Naive B cell (primary cell): ENCODE data around the gene DOCK2. TPM values are rescaled to one million over a fixed set of nuclear protein-coding genes. Genes with fewer than 3 reads are reported as not detected.
A peak's percentile ranks its signal among the peaks of the same experiment; 100 is the strongest.

Experiments used
- ATAC-seq, 2 donors: fragments of 150-1000 bp; cut with Tn5 transposase; 2 replicates each; pipeline ENCODE4 v1.10.0; 2021; ENCODE audit warnings: low read depth in 2 of 2, mild to moderate bottlenecking in 2 of 2, moderate library complexity in 2 of 2
- DNase-seq: peaks from one replicate; pipeline ENCODE4 v3.0.0; 2022
- H3K27ac Mint-ChIP-seq, 6 donors: one replicate each; pipeline ENCODE4 v1.8.0; 2020 to 2022; ENCODE audit warnings: mild to moderate bottlenecking in 6 of 6, mixed read lengths in 6 of 6, moderate library complexity in 5 of 6, inconsistent platforms in 2 of 6
- H3K27me3 Mint-ChIP-seq, 3 donors: one replicate each; pipeline ENCODE4 v1.8.0; 2021 to 2022; ENCODE audit warnings: mixed read lengths in 3 of 3, mild to moderate bottlenecking in 1 of 3
- H3K36me3 Mint-ChIP-seq, 2 donors: one replicate each; pipeline ENCODE4 v1.8.0; 2020 to 2022; ENCODE audit warnings: mixed read lengths in 2 of 2, inconsistent platforms in 1 of 2, mild to moderate bottlenecking in 1 of 2
- H3K4me1 Mint-ChIP-seq, 3 donors: one replicate each; pipeline ENCODE4 v1.8.0; 2020 to 2022; ENCODE audit warnings: mixed read lengths in 3 of 3, inconsistent platforms in 1 of 3, mild to moderate bottlenecking in 1 of 3, moderate library complexity in 1 of 3
- H3K4me3 Mint-ChIP-seq, 8 donors: one replicate each; pipeline ENCODE4 v1.8.0; 2020 to 2022; ENCODE audit warnings: mild to moderate bottlenecking in 8 of 8, mixed read lengths in 8 of 8, moderate library complexity in 8 of 8, inconsistent platforms in 2 of 8
- H3K9me3 Mint-ChIP-seq, 7 donors: one replicate each; pipeline ENCODE4 v1.8.0; 2020 to 2022; ENCODE audit warnings: mixed read lengths in 7 of 7, mild to moderate bottlenecking in 5 of 7, inconsistent platforms in 2 of 7, moderate library complexity in 1 of 7
- polyA plus RNA-seq, 6 donors: library from polyadenylated mRNA; unstranded; fragments of 300-500 nt; fragmentation: Illumina TruSeq; gene quantifications; one replicate each; pipeline ENCODE4 v1.2.3, GENCODE V29; 2021; ENCODE audit warnings: low read depth in 6 of 6

DOCK2 gene
- polyA plus RNA-seq, 6 donors from 2014 or later = 62.1 to 165 (median 106) TPM

DNA sequence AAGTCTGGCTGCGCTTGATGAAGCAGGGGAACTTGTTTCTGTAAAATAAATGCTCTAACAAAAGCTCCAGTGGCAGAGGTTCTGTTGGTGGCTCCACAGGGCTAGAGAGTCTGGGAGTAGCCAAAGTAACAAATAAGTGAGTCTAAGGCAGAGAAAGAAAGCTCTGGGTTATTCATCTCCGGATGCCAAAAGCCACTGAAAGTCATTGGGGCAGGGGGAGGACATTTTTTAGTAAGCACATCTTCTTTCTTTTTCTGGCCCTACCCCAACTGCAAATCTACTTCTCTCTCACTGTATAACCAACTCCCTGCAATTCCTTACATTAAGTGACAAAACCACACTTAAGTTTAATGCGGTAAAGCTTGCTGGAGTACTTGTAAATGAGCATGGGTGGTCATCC, 201.6 kb downstream of the DOCK2 start:
- Mint-ChIP-seq H3K36me3 (peaks cover 54 to 60% of the 10 kb centered on the region in 2 donors), H3K27me3 (no peaks in the 10 kb centered on the region), H3K9me3 (peaks cover 0 to 3% (median 0%) of the 10 kb centered on the region in 7 donors), H3K4me1 (peaks cover 0 to 9% (median 6%) of the 10 kb centered on the region in 3 donors), H3K4me3 (no peak overlapping the region), H3K27ac (peak overlapping the region in 2 of 6 donors; percentile 1 to 23)
- DNase-seq (no peak), ATAC-seq (no peak)

DNA sequence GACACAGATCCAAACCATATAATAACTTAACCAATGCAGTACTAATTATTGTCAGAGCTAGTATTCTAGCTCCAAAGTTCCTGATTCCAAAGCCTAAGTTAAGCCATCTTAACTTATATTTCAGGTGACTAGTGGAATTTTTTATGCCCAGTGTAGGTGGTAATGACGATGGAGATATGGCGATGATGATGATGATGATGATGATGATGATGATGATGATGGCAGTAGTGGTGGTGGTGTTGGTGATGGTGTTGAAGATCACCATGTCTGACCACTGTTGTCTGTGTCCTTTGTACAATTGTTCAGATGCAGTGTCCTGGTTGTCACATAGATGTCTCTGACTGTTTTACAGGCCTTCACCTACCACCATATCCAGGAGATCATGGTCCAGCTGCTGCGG, 203.3 kb downstream of the DOCK2 start:
- ATAC-seq (no peak), DNase-seq (no peak)
- Mint-ChIP-seq H3K36me3 (peaks cover 64 to 71% of the 10 kb centered on the region in 2 donors), H3K4me3 (no peak overlapping the region), H3K27me3 (no peaks in the 10 kb centered on the region), H3K4me1 (peaks cover 0 to 9% (median 8%) of the 10 kb centered on the region in 3 donors), H3K9me3 (peaks cover 0 to 3% (median 0%) of the 10 kb centered on the region in 7 donors), H3K27ac (no peak overlapping the region)

DNA sequence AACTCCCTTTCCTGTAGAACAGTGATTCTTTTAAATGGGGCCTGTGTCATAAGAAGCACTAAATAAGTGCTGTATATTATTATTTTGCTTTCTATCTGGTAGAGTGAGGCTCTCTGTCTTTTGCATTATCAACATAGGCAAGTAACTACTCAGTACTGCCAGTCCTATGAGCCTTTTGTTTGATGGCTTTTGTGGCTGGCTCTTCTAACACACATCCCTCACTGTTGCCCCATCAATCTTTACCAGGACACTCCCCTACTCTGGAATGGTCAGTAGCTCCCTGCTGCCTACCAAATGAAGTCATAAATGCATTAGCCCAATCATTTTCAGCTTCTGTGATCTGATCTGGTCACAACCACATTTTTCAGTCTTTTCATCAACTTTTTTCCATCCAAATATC, 205.6 kb downstream of the DOCK2 start:
- no peak for ATAC-seq
- Mint-ChIP-seq H3K27me3 (no peaks in the 10 kb centered on the region), H3K9me3 (peaks cover 0 to 3% (median 0%) of the 10 kb centered on the region in 7 donors), H3K36me3 (peaks cover 66 to 80% of the 10 kb centered on the region in 2 donors), H3K4me1 (peaks cover 0 to 10% (median 10%) of the 10 kb centered on the region in 3 donors), H3K27ac (peak overlapping the region in 1 of 6 donors; percentile 16), H3K4me3 (no peak overlapping the region)
- no peak for DNase-seq

DNA sequence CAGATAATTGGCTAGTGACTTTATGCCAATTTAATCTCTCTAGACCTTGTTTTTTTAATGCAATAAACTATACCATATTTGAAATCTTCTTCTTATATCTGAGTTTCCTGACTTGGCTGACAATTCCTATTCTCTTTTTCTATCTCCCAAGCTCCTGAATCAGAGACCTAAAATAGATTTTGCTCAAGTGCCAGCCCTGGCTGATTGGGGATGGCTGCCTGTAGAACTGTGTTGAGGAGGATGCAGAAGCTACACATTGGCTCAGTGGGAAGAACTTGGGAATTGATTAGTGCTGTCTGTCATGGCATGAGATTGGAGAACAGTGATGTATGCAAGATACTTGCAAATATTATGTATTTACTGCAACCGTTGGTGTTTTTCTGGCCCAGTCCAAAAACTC, 210.4 kb downstream of the DOCK2 start:
- ATAC-seq = no peak
- peaks cover 62 to 85% of the 10 kb centered on the region in 2 donors for H3K36me3 Mint-ChIP-seq
- H3K27ac Mint-ChIP-seq = no peak overlapping the region
- no peak overlapping the region for H3K4me3 Mint-ChIP-seq
- peaks cover 5 to 32% (median 18%) of the 10 kb centered on the region in 7 donors for H3K9me3 Mint-ChIP-seq
- peaks cover 0 to 21% (median 11%) of the 10 kb centered on the region in 3 donors for H3K4me1 Mint-ChIP-seq
- no peak for DNase-seq
- H3K27me3 Mint-ChIP-seq = no peaks in the 10 kb centered on the region

DNA sequence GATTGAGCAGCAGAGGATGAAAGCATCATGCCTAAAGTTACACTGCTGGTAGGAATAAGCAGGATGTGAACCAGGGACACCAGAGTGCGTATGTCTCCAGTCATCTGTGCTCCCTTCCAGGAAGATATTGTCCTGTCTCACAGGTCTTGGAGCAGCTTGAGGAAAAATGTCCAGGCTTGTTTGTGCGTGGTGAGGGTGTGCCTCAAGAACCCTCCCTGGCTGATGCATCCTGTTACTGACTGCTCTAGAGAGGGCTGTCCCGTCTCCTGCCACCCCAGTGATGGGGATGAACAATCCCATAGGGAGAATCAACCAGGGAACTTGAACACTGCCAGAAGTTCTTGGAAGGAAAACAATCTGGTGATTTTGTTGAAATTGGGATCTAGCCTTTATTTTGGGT, 211.2 kb downstream of the DOCK2 start:
- ATAC-seq = no peak
- Mint-ChIP-seq H3K4me3 (no peak overlapping the region), H3K36me3 (peaks cover 63 to 86% of the 10 kb centered on the region in 2 donors), H3K9me3 (peaks cover 5 to 34% (median 18%) of the 10 kb centered on the region in 7 donors), H3K4me1 (peaks cover 3 to 21% (median 11%) of the 10 kb centered on the region in 3 donors), H3K27me3 (no peaks in the 10 kb centered on the region), H3K27ac (peak overlapping the region in 1 of 6 donors; percentile 45)
- DNase-seq = no peak

DNA sequence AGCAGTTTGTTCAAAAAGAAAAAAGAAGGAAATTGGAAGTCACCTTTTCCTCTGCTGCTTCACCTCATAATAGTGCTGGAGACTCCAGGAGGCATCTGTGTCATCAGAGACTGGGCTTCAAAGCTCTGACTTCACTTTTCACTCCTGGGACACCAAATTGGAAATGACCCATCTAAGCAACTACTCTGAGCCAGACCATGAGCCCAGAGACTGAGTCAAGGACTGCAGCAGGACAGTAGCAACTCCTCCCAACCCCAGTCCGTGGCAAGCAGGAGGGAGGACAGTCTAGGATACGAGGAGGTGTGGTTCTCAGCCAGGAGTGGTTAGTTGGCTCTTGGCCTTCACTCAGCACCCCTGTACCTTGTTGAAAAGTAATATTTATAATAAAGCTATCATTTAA, 211.7 kb downstream of the DOCK2 start:
- no peak overlapping the region for H3K27ac Mint-ChIP-seq
- H3K4me1 Mint-ChIP-seq = peaks cover 5 to 21% (median 11%) of the 10 kb centered on the region in 3 donors
- H3K27me3 Mint-ChIP-seq = no peaks in the 10 kb centered on the region
- H3K9me3 Mint-ChIP-seq = peaks cover 5 to 34% (median 18%) of the 10 kb centered on the region in 7 donors
- ATAC-seq = no peak
- DNase-seq = no peak
- no peak overlapping the region for H3K4me3 Mint-ChIP-seq
- H3K36me3 Mint-ChIP-seq = peaks cover 64 to 85% of the 10 kb centered on the region in 2 donors

DNA sequence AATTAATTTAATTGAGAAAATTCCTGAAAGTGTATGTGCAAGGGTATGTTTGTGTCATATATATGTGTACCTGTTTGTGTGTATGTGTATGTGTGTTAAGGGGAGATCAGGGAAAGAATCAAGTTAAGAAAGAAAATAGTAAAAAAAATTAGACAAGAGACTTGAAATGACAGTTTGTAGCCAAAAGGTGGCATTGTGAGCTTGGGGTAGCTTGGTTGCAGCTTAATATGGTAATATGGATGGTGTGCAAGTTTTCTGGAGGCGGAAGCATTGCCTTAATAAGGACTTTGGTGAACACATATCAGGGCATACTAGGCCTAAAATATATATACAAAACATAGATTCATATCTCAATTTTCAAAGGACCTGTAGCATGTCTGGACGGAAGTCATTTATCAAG, 213.3 kb downstream of the DOCK2 start:
- H3K4me3 Mint-ChIP-seq = peak overlapping the region in 1 of 8 donors; percentile 3
- H3K9me3 Mint-ChIP-seq = peaks cover 5 to 36% (median 18%) of the 10 kb centered on the region in 7 donors
- DNase-seq = no peak
- H3K4me1 Mint-ChIP-seq = peaks cover 5 to 18% (median 6%) of the 10 kb centered on the region in 3 donors
- H3K36me3 Mint-ChIP-seq = peaks cover 52 to 70% of the 10 kb centered on the region in 2 donors
- peak overlapping the region in 2 of 6 donors; percentile 0 to 29 for H3K27ac Mint-ChIP-seq
- ATAC-seq = no peak
- no peaks in the 10 kb centered on the region for H3K27me3 Mint-ChIP-seq

DNA sequence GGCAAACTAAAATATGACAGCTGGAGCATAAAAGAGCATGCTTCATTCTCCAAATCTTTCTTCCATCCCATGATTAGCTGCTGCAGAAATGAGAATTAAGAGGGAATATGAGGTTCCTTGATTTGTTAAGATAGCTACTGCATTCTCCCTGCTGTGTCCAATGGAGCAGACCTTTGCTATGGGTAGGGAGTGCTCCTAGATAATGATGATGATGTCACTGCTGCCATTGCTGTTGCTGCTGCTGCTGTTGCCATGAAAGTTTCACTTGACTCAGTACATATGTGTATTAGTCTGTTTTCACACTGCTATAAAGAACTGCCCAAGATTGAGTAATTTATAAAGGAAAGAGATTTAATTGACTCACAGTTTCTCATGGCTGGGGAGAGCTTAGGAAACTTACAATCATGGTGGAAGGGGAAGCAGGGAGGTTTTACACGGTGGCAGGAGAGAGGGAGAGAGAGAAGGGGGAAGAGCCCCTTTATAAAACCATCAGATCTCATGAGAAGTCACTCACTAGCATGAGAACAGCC, 214.3 kb downstream of the DOCK2 start:
- peak overlapping the region in 1 of 6 donors; percentile 33 for H3K27ac Mint-ChIP-seq
- ATAC-seq (no peak), DNase-seq (no peak)
- no peak overlapping the region for H3K4me3 Mint-ChIP-seq
- peaks cover 50 to 67% of the 10 kb centered on the region in 2 donors for H3K36me3 Mint-ChIP-seq
- peaks cover 7 to 19% (median 10%) of the 10 kb centered on the region in 3 donors for H3K4me1 Mint-ChIP-seq
- peaks cover 5 to 36% (median 18%) of the 10 kb centered on the region in 7 donors for H3K9me3 Mint-ChIP-seq
- H3K27me3 Mint-ChIP-seq = no peaks in the 10 kb centered on the region

DNA sequence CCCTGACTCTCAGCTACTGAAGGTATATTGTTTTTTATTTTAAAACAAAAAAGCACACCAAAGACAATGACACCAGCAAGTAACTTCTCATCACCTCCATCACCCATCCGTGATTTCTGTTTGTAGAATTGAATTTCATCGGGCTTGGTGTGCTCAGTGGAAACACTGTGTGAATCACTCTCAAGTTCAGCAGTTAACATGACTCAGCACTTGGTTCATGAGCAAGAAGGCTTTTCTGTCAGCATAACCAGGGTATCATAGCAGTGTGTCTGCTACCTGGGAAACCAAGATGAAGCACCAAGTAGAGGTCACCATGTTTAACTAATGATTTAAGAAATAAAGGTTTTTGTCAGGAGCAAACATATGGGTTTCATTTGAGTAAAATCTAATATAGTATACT, 219.5 kb downstream of the DOCK2 start:
- Mint-ChIP-seq H3K9me3 (peaks cover 0 to 11% (median under 1%) of the 10 kb centered on the region in 7 donors), H3K4me3 (no peak overlapping the region), H3K27me3 (no peaks in the 10 kb centered on the region), H3K36me3 (peaks cover 23 to 26% of the 10 kb centered on the region in 2 donors), H3K4me1 (peaks cover 17 to 18% (median 18%) of the 10 kb centered on the region in 3 donors), H3K27ac (no peak overlapping the region)
- ATAC-seq = no peak
- DNase-seq = no peak

DNA sequence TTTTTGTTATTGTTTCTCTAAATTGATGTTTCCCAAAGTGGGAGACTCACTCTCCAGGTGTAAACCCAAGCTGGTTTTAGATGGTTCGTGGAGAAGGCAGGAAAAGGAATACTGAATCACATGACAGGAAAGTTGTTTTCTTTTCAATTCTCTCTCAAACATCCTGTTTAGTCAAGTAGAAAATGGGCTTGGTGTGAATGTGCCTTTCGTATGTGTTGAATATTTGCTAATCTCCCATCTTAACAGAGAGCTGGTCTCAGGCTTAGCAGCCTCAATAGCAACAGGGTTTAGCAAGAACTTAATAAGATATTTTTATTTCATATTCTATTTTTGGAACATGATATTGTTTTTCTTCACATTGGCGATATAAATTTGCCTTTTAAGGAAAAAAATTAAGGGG, 223.5 kb downstream of the DOCK2 start:
- H3K4me3 Mint-ChIP-seq = no peak overlapping the region
- DNase-seq (no peak), ATAC-seq (no peak)
- H3K4me1 Mint-ChIP-seq = peaks cover 13 to 16% (median 15%) of the 10 kb centered on the region in 3 donors
- peaks cover 8 to 11% of the 10 kb centered on the region in 2 donors for H3K36me3 Mint-ChIP-seq
- H3K9me3 Mint-ChIP-seq = no peaks in the 10 kb centered on the region
- no peaks in the 10 kb centered on the region for H3K27me3 Mint-ChIP-seq
- peak overlapping the region in 1 of 6 donors; percentile 58 for H3K27ac Mint-ChIP-seq

DNA sequence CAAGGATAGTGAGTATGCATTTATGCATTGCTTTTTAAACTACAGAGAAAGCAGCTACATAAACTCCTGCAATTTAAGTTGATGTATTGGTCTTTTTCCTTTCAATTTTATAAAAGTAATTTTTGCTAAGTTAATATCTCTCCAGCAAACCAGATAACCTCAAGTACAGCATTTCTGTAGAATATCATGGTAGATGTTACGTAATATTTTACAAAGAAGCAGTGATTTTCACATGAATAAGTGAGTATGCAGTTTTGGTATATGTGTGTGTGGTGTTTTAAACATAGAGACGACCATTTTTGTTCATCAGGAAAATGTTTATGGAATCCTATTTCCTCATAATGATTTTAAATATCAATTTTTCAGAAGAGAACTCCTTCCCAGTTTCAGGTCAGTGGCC, 224.4 kb downstream of the DOCK2 start:
- no peaks in the 10 kb centered on the region for H3K9me3 Mint-ChIP-seq
- ATAC-seq = no peak
- H3K36me3 Mint-ChIP-seq = peaks cover 8 to 11% of the 10 kb centered on the region in 2 donors
- no peak for DNase-seq
- no peak overlapping the region for H3K4me3 Mint-ChIP-seq
- no peak overlapping the region for H3K27ac Mint-ChIP-seq
- H3K4me1 Mint-ChIP-seq = peaks cover 11 to 17% (median 12%) of the 10 kb centered on the region in 3 donors
- no peaks in the 10 kb centered on the region for H3K27me3 Mint-ChIP-seq

DNA sequence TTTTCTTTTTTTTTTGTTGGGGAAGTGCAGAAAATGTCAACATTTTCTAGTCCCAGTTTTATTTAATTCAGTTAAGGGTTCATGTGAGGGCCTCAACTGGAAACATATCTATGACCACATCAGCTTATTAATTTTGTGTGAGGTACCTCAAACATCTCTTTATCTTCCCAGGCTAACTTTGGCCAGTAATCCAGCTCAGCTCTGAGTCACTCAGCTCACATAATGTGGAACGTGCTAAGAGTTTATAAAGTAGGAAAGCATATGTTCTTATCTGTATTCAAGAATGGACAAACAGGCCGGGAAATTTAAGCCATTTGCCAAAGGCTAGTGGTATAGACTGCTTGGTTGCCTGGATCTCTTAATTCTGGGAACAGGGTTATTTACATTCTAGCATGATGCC, 224.9 kb downstream of the DOCK2 start:
- H3K9me3 Mint-ChIP-seq = no peaks in the 10 kb centered on the region
- DNase-seq (no peak), ATAC-seq (no peak)
- H3K4me1 Mint-ChIP-seq = peaks cover 11 to 17% (median 12%) of the 10 kb centered on the region in 3 donors
- H3K27me3 Mint-ChIP-seq = no peaks in the 10 kb centered on the region
- no peak overlapping the region for H3K4me3 Mint-ChIP-seq
- H3K36me3 Mint-ChIP-seq = peaks cover 8 to 10% of the 10 kb centered on the region in 2 donors
- H3K27ac Mint-ChIP-seq = no peak overlapping the region

DNA sequence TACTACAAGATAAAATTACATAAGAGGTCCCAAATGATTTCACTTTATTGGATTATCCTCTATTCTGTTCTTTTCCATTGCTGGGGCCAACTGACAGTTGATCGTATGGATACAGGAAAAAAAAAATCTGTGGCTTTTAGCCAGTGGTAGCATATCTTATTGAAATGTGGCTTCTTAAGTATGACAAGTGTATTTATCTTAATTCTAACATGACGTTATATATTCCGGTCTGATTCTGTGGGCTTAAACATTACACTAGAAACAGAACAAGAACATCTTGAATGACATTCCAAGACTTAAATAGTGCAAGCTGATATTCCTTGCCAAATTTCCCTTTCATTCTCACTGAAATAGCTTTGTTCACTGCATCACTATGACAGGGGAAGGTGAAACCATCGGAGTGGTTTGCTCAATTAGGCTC, 225.3 kb downstream of the DOCK2 start:
- peak overlapping the region in 2 of 6 donors; percentile 14 to 62 for H3K27ac Mint-ChIP-seq
- H3K4me3 Mint-ChIP-seq = no peak overlapping the region
- peaks cover 6 to 12% of the 10 kb centered on the region in 2 donors for H3K36me3 Mint-ChIP-seq
- ATAC-seq (no peak), DNase-seq (no peak)
- peaks cover 12 to 17% (median 13%) of the 10 kb centered on the region in 3 donors for H3K4me1 Mint-ChIP-seq
- H3K27me3 Mint-ChIP-seq = no peaks in the 10 kb centered on the region
- H3K9me3 Mint-ChIP-seq = no peaks in the 10 kb centered on the region

DNA sequence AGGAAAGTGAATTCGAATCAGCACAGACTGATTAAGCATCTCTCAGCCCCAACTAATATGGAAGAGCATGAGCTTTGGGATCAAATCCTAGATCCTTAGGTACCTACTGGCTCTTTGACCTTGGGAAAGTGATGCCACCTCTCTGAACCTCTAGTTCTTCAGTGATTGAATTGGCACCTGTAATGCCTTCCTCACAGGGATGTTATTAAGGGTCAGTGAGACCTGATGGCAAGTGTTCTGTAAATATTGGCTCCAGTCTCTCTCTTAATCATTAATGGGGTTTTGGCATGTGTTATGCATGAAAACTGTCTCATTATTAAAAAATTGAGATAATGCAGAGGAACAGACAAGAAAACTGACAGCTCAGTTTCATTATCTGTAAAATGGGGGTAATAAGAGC, 227.4 kb downstream of the DOCK2 start:
- H3K4me3 Mint-ChIP-seq = no peak overlapping the region
- no peaks in the 10 kb centered on the region for H3K27me3 Mint-ChIP-seq
- H3K9me3 Mint-ChIP-seq = no peaks in the 10 kb centered on the region
- no peak overlapping the region for H3K27ac Mint-ChIP-seq
- no peak for DNase-seq
- peaks cover 20 to 31% of the 10 kb centered on the region in 2 donors for H3K36me3 Mint-ChIP-seq
- H3K4me1 Mint-ChIP-seq = peaks cover 4 to 17% (median 17%) of the 10 kb centered on the region in 3 donors
- ATAC-seq = no peak
